Measurements from ENCODE around the gene PPP1R16B.

- TF ChIP-seq TAF1 (IDR thresholded peaks at IDR 0.05; ENCODE audit: low read depth, low read length) (no peak), POLR2AphosphoS5 (IDR thresholded peaks at IDR 0.05; ENCODE audit: low read depth, low read length) (no peak), POLR2A (IDR thresholded peaks at IDR 0.05; ENCODE audit: low read depth, low read length) (no peak), SPI1 (IDR thresholded peaks at IDR 0.05; ENCODE audit: low read depth, low read length) (no peak), PAX5 (IDR thresholded peaks at IDR 0.05; ENCODE audit: insufficient read depth, low read length, severe bottlenecking) (no peak), POU2F2 (IDR thresholded peaks at IDR 0.05; ENCODE audit: low read depth, low read length) (no peak)
Measured at GRCh38 chr20:38843346-38843745, 37.8 kb downstream of the PPP1R16B start.

Measured in GM12891 (cell line).